Sigmoid colon (tissue), 4 donors: ENCODE data around the gene NAGPA.

Experiments used
- CTCF ChIP-seq, 4 experiments: fragments of 450-650 bp in 3 of 4; fragments of 200-600 bp in 1 of 4; IDR thresholded peaks; one replicate each; pipeline ENCODE4 v1.5.1; 2016 to 2019; ENCODE audit warnings: antibody characterized with exemption in 4 of 4, mild to moderate bottlenecking in 3 of 4, moderate library complexity in 2 of 4
- EP300 ChIP-seq, 4 donors: sonication (generic); formaldehyde crosslinking; IDR thresholded peaks; one replicate each; pipeline ENCODE4 v1.6.1; 2017; ENCODE audit warnings: antibody characterized with exemption in 4 of 4
- POLR2A ChIP-seq, 2 donors: fragments of 450-650 bp; IDR thresholded peaks; one replicate each; pipeline ENCODE4 v1.6.1; 2016; ENCODE audit warnings: antibody characterized with exemption in 2 of 2, mild to moderate bottlenecking in 2 of 2, moderate library complexity in 2 of 2
- POLR2AphosphoS5 ChIP-seq, 4 donors: sonication (generic); formaldehyde crosslinking; IDR thresholded peaks; one replicate each; pipeline ENCODE4 v1.6.1; 2017; ENCODE audit warnings: antibody characterized with exemption in 4 of 4

GRCh38 chr16:5031601-5032000 is 2.1 kb downstream of the NAGPA start:
- no peak for TF ChIP-seq CTCF (IDR thresholded peaks at IDR 0.05)
- no peak for TF ChIP-seq POLR2A (IDR thresholded peaks at IDR 0.05)
- TF ChIP-seq POLR2AphosphoS5 (IDR thresholded peaks at IDR 0.05), result no peak
- no peak for TF ChIP-seq EP300 (IDR thresholded peaks at IDR 0.05)
